Measurements from ENCODE around the gene SFN.

DNA sequence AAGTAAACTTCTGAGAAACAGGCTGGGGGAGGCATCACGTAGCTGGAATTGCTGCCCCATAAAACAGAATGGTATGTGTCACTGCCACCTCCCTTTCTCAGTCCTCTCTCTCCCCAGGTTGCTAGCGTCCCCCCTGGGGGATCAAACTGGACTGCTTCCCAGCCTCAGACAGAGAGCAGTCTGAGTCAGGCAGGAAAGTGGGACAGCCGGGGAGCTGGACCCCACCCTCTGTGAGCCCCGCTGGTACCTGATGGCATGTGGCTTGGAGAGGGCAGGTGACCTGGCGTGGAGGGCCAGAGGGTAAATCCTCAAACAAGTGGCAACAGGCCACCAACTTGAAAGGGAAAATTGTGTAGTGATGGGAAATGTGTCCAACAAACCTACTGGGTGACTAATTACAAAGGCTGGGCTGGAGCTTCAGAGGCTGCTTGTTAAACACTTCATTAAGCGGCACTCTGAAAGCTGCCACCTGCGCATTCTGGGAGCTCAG, 1.0 kb upstream of the SFN start:
- TF ChIP-seq, protein P1, sequence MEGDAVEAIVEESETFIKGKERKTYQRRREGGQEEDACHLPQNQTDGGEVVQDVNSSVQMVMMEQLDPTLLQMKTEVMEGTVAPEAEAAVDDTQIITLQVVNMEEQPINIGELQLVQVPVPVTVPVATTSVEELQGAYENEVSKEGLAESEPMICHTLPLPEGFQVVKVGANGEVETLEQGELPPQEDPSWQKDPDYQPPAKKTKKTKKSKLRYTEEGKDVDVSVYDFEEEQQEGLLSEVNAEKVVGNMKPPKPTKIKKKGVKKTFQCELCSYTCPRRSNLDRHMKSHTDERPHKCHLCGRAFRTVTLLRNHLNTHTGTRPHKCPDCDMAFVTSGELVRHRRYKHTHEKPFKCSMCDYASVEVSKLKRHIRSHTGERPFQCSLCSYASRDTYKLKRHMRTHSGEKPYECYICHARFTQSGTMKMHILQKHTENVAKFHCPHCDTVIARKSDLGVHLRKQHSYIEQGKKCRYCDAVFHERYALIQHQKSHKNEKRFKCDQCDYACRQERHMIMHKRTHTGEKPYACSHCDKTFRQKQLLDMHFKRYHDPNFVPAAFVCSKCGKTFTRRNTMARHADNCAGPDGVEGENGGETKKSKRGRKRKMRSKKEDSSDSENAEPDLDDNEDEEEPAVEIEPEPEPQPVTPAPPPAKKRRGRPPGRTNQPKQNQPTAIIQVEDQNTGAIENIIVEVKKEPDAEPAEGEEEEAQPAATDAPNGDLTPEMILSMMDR (IDR thresholded peaks at IDR 0.05) = no peak
- TF ChIP-seq POLR2A (IDR thresholded peaks at IDR 0.05) = no peak

All from lower leg skin (tissue), 3 donors.